Renal pelvis (tissue), 4 donors: ENCODE results near the gene TRNP1. TPM values are rescaled to one million over a fixed set of nuclear protein-coding genes. Genes with fewer than 3 reads are reported as not detected.
A peak's percentile ranks its signal among the peaks of the same experiment; 100 is the strongest.

Experiments
- DNase-seq: peaks from one replicate; pipeline ENCODE4 v3.0.0-alpha.2; 2013
- polyA plus RNA-seq, 3 donors: library from polyadenylated mRNA; unstranded; fragments of 120-200 nt; gene quantifications; one replicate each; pipeline ENCODE4 v1.2.1, GENCODE V29; 2013; ENCODE audit not compliant: insufficient read length in 3 of 3

Gene TRNP1
- polyA plus RNA-seq, 3 donors: 5.5 to 6.8 (median 6.0) TPM

DNA sequence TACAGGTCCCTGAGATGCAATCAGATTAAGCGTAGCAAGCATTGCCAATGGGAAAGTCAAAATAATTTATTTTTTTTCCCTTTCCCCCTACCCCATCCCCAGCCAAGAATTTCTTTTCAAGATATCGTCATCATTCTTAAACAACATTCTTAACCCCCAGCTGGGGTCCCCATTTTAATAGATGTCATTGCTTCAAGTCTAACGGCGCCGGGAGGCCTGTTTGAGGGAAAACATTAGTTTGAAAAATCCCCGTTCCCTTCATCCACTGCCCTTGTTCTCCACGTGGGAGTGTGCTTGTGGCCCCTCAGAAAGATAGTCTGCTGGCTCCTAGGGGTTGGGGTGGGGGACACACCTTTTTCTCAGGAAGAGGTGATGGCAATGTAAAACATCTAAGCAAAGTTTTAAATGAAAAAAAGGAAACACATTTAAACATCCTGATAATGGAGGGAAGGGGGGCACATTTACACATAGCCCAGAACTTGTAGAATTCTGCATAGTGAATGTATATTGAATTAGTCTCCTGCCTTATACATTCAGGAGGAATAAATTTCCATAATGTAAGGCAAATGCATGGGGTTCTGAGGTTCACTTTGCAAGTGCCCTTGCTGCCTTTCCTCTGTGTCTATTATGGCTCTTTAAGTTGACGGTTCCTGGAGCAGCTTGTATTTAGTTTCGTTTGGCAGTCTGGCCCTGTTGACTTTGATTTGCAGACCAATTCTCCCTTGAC lies 6.8 kb downstream of the TRNP1 start:
- DNase-seq: peak; percentile 54

- DNase-seq: peak; percentile 74
These were observed 7.4 kb downstream of the TRNP1 start for GRCh38 chr1:27000817-27001460.

- DNase-seq: no peak
These were observed 8.3 kb downstream of the TRNP1 start for GRCh38 chr1:27001570-27002360.

GRCh38 chr1:27003745-27004470 lies 10.4 kb downstream of the TRNP1 start:
- DNase-seq: no peak

DNA sequence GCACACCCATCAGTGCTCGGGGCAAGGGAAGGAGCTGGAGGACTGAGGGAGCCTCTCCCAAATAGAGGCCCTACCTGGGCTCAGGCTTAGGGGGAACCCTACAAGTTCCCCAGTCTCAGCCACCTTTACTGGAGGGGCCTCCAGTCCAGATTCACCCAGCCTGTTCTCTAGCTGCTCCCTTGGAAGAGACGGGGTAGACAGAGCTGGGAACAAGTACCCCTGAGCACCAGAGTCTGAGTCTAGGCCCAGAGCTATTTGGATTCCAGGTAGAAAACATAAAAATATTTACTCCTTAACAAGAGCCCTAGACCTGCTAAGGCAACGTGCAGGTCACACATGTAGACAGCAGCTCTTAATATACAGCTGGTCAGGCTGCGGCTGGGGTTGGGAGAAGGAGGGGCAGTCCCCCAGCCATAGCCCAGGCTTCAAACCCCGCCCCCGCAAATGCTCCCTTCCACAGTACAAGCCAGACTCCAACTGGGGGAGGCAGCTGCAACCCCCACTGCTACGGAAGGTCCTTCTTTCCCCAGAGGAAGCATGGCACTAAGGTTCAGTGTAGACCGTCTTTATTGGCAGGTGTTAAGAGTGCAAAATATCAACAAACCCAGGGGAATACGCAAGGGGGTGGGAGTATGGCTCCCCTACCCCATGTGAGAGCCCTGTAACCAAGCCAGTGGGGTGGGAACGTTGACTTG lies 11.1 kb downstream of the TRNP1 start:
- DNase-seq: peak; percentile 59

GRCh38 chr1:27005166-27005530 lies 11.7 kb downstream of the TRNP1 start:
- no peak for DNase-seq

DNA sequence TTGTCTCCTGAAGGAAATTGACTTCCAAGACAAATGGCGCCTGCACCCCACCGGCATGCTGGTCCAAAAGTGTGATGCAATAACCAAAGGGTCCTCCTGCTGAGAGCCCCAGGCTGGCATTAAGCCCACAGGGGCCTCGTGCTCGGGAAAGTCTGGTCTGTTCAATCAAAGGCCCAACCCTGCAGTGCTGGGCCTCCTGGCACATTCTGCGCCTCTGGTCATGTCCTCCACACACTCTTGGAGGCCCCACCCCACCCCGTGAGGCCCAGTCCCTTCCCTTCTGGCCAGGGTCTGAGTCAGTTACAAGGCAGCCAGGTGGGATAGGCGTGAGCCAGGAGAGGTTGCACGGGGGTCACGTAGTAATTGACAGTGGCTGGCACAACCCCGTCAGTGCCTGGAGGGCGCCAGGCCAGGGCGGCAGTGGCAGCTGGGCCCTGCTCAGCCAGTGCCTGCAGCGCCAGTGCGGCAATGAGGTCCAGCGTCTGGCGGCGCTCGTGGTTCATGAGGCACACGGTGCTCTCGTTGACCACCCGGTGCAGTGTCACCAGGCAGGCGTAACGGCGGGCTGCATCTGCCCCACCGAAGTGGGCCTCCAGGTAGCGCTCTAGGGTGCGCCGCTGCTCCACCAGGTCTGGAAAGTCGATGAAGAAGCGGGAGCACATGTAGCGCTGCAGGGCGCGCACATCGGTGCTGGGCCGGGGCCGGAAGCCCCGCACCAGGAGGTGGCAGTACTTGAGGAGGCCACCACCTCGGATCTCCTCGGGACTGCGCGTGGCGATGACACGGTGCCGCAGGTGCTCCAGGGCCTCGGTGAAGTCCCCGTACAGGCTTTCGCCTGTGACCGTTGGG lies 12.4 kb downstream of the TRNP1 start:
- no peak for DNase-seq

DNA sequence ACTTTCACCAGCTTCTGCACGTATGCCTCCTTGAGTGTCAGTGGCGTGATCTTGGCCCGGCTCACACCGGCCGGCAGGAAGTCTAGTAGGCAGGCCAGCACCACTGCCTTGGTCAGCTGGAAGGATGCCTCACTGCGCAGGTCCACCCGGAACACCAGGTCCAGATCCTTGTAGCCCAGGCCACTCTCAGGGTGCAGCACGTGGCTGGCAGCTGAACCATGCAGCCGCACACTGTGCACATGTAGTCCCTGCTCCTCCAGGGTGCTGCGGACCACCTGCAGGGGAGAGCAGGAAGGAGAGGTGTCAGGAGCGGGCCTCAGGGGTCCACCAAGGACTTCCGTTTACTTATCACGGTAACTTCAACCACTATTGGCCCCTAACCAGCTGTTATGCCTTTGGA lies 13.2 kb downstream of the TRNP1 start:
- DNase-seq: no peak

DNA sequence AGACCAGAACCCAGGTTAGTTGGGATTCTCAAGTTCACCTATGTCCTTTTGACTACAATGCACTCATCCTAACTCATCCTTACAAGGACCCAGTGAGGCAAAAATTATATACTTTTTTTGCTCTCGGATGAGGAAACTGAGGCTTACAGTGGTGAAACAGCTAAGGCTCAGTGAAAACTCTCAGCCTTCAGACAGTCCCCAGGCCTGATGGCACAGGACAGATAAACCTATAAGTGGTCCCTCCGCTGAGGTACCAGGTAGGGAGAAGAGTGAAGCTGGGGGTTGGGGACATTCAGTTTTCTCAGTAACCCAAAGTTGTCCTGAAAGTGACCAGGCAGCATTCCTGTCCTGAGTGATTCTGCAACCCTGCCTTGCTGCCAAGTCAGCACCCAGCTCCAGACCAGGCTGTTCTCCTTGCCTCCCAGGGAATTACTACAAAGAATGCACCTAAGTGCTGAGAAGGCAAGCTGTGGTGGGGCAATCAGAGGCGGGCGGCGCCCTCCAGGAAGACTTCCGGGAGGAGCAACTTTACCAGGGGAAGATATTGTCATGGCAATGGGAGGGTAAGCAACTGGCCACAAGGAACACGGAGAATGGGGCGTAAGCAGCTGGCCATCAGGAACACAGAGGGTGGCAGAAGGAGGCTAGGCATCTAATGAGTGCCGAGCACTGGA lies 14.6 kb downstream of the TRNP1 start:
- no peak for DNase-seq

- DNase-seq: no peak
These were observed 16.2 kb downstream of the TRNP1 start for GRCh38 chr1:27009601-27010197.

- no peak for DNase-seq
These were observed 16.9 kb downstream of the TRNP1 start for GRCh38 chr1:27010226-27010994.

- peak; percentile 51 for DNase-seq
These were observed 17.7 kb downstream of the TRNP1 start for GRCh38 chr1:27011058-27011764.

DNA sequence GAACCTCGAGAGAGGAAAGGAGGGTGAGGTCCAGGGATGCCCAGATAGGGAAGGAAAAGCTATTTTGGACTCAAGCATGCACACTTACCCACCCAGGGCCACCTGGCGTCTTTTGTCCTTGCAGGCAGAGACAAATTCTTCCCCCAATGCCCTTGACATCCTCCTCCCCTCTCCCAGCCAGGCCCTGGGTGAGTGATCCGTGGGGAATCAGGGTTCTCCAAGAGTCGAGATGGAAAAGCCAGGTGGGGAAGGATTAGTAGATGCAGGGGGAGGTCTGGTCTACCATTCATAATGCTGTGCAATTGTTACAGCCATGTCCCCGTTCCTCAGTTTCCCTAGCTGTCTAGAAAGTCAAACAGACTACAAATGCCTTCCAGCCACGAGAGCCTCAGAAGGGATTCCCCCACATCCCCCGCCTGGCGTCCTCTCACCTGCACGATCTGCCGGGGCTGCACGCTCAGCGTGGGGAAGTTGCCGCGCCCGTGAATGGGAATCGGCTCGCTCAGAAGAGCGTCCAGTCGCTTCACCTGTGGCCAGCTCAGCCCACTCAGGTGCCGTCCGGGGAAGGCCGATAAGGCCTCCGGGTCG lies 18.6 kb downstream of the TRNP1 start:
- no peak for DNase-seq

DNA sequence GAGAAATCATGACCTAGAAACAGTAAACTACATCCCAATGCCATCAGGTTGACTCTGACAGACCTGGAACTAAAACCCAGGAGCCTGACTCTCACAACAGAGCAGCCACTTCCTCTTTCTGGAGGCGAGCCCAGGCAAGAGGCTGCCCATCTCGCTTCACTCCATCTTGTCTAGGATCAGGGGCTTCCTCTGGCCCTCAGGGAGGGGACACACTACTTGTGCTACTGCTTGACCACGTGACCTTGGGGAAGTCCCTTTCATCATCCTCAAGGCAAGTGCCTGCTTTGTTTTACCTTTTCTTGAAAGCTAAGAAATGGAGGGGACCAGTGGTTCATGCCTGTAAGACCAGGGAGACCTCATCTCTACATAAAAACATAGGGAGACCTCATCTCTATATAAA lies 21.8 kb downstream of the TRNP1 start:
- DNase-seq: no peak

- DNase-seq: no peak
These were observed 22.9 kb downstream of the TRNP1 start for GRCh38 chr1:27016376-27016775.

DNA sequence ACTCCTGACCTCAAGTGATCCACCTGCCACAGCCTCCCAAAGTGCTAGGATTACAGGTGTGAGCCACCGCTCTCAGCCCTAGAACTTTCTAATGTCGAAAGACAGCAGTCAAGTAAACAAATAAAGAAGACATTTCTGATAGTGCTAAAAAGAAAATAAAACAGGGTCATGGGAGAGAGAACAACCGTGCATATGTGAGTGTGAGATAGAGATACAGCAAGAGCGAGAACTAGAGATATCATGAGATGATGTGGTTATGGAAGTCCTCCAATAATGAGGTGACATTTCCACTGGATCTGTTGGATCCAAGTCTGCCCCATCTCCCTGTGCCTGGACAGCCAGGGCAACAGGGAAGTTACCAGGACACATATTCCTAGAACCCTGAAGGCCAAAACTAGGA lies 23.7 kb downstream of the TRNP1 start:
- no peak for DNase-seq

DNA sequence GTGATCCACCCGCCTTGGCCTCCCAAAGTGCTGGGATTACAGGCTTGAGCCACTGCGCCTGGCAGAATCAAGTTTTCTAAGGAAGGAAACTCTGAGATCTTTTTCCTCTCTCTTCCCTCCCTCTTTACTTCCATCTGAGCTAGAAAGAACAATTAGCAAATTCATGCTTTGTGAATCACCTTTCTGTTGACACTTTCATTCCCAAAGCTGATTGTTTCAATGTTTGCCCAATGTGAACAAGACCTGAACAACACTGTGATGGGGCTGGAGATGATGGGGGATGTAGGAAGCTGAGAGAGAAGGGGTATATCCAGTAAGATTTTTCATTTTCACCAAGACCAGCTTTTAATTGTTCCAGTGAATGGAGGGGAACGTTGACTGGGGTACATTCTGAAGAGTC lies 24.8 kb downstream of the TRNP1 start:
- no peak for DNase-seq
